Uterus (tissue), 2 donors: Measurements from ENCODE around the gene TST.

Source experiments
- CTCF ChIP-seq, 4 experiments: fragments of 200-600 bp in 2 of 4; fragments of 450-650 bp in 2 of 4; sonication (generic) in 2 of 4; IDR thresholded peaks; one replicate each; pipeline ENCODE4 v1.5.1; 2016 to 2019; ENCODE audit warnings: antibody characterized with exemption in 4 of 4, mild to moderate bottlenecking in 2 of 4, moderate library complexity in 1 of 4
- POLR2A ChIP-seq, 2 donors: fragments of 450-650 bp; IDR thresholded peaks; one replicate each; pipeline ENCODE4 v1.6.1; 2016; ENCODE audit warnings: antibody characterized with exemption in 2 of 2, mild to moderate bottlenecking in 1 of 2, moderate library complexity in 1 of 2

GRCh38 chr22:37033605-37034430 is 14.6 kb upstream of the TST start:
- TF ChIP-seq POLR2A (IDR thresholded peaks at IDR 0.05) = no peak
- TF ChIP-seq CTCF (IDR thresholded peaks at IDR 0.05) = no peak
